Measurements from ENCODE around the gene EIPR1.

EIPR1 gene

DNA sequence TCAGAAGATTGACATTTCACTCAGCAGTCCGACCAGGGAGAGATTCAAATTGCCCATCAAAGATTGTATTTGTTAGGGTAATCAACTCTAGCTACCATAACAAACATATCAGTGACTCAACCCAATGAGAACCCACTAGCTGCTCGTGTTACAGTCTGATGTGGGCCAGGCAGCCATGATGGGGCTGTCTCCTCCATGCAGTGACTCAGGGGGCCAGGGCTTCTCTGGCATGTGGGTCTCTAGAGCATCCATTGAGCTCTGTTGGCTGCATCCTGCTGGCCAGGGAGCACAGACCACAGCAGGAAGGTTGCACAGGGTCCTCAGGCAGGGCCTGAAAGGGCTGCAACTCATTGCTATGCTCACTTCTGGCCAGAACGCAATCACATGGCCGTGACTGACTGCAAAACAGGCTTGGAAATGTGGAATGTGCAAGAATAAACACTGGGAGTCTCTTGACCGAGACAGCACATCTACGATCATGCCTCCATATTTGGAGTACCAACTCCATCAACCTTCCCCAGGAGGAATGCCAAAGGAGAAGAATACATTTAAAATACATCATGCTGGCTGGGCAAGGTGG, 216.8 kb downstream of the EIPR1 start:
- H3K4me1 ChIP-seq = no peaks in the 10 kb centered on the region
- DNase-seq = no peak
- TF ChIP-seq, protein P1, sequence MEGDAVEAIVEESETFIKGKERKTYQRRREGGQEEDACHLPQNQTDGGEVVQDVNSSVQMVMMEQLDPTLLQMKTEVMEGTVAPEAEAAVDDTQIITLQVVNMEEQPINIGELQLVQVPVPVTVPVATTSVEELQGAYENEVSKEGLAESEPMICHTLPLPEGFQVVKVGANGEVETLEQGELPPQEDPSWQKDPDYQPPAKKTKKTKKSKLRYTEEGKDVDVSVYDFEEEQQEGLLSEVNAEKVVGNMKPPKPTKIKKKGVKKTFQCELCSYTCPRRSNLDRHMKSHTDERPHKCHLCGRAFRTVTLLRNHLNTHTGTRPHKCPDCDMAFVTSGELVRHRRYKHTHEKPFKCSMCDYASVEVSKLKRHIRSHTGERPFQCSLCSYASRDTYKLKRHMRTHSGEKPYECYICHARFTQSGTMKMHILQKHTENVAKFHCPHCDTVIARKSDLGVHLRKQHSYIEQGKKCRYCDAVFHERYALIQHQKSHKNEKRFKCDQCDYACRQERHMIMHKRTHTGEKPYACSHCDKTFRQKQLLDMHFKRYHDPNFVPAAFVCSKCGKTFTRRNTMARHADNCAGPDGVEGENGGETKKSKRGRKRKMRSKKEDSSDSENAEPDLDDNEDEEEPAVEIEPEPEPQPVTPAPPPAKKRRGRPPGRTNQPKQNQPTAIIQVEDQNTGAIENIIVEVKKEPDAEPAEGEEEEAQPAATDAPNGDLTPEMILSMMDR (IDR thresholded peaks at IDR 0.05; ENCODE audit: low read depth, low read length) = no peak
- H3K36me3 ChIP-seq = no peaks in the 10 kb centered on the region
- H3K4me3 ChIP-seq (ENCODE audit: low read depth, low read length) = no peak overlapping the region
- H3K9me3 ChIP-seq = no peaks in the 10 kb centered on the region
- no peaks in the 10 kb centered on the region for H3K27me3 ChIP-seq

DNA sequence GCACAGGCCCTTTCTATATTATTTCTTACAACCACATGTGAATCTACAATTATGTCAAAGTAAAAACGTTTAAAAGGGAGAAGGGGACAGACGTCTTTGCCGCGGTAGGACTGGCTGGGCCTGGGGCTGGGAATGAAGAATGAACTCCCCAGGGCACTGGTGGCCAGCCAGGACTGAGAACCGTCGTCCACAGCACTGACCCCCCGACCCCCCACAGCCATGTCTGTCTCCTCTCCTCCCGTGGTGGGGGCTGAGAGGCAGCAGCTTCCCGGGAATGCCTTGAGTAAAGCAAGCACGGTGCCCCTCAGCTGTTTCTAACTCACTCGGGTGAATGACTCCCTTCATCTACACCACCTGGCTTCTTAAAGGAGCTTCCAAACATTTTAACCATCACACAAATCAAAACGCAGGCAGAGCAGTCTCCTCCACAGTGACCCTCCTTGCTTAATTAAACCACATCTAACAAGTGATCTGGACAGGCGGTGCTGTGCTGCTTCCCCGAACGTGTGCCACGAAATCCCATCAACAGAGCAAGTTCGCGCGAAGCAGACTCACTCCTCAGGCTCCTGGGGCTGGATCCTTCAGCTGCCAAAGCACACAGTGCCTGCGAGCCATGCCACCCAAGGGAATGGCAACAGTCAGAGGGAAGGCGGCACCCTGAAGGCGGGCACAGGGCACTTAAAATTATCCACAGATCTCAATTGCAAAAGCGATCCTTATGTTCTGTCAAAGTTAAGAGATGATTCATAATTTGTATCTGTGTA, 217.7 kb downstream of the EIPR1 start:
- Histone ChIP-seq H3K4me1 (no peaks in the 10 kb centered on the region), H3K9me3 (no peaks in the 10 kb centered on the region), H3K27me3 (no peaks in the 10 kb centered on the region), H3K4me3 (ENCODE audit: low read depth, low read length) (no peak overlapping the region), H3K36me3 (no peaks in the 10 kb centered on the region)
- DNase-seq = no peak
- TF ChIP-seq, protein P1 (IDR thresholded peaks at IDR 0.05; ENCODE audit: low read depth, low read length) = no peak

DNA sequence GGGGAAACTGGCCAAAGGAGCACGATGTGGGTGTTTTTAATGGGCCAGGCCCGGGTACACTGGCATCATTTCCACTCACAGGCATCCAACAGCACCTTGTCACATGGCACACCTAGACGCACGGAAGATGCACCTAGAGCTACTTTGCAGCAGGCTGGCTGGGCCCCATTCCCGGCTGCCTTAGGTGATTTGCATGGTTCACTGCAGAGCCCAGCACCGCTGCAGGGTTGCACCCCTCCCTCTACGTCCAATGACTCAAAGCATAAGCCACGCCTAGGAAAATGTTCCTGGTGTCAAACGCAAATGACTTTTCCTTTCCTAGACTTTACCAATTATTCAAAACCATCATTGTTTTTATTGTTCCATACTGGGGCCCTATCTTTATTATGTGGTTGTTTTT, 222.9 kb downstream of the EIPR1 start:
- Histone ChIP-seq H3K36me3 (no peaks in the 10 kb centered on the region; the same call in 1 of the 2 replicates), H3K4me1 (no peaks in the 10 kb centered on the region), H3K27me3 (no peaks in the 10 kb centered on the region), H3K4me3 (ENCODE audit: low read depth, low read length) (no peak overlapping the region), H3K9me3 (no peaks in the 10 kb centered on the region)
- no peak for DNase-seq
- TF ChIP-seq, protein P1 (IDR thresholded peaks at IDR 0.05; ENCODE audit: low read depth, low read length) = no peak

DNA sequence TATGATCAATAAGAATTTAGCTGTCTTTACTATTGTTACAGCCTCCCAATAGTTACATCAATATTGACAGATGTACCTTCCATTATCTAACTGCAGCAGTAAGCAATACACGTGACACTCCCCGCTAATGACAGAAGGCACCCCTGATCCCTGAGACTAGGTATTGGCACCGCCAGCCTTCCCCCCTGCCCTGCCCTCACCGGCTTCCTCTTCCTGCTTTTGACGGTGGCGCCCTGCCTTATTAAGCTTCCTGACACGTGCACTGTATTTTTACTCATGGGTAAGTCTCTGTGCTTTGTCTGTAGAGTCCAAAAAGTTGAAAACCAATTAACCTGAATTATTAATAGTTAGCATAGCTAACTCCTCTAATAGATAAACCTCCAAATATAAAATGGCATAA, 223.5 kb downstream of the EIPR1 start:
- TF ChIP-seq, protein P1 (IDR thresholded peaks at IDR 0.05; ENCODE audit: low read depth, low read length) = no peak
- no peak overlapping the region for H3K4me3 ChIP-seq (ENCODE audit: low read depth, low read length)
- H3K4me1 ChIP-seq = no peaks in the 10 kb centered on the region
- H3K27me3 ChIP-seq = no peaks in the 10 kb centered on the region
- no peaks in the 10 kb centered on the region for H3K9me3 ChIP-seq
- H3K36me3 ChIP-seq = no peaks in the 10 kb centered on the region; the same call in 1 of the 2 replicates
- no peak for DNase-seq

DNA sequence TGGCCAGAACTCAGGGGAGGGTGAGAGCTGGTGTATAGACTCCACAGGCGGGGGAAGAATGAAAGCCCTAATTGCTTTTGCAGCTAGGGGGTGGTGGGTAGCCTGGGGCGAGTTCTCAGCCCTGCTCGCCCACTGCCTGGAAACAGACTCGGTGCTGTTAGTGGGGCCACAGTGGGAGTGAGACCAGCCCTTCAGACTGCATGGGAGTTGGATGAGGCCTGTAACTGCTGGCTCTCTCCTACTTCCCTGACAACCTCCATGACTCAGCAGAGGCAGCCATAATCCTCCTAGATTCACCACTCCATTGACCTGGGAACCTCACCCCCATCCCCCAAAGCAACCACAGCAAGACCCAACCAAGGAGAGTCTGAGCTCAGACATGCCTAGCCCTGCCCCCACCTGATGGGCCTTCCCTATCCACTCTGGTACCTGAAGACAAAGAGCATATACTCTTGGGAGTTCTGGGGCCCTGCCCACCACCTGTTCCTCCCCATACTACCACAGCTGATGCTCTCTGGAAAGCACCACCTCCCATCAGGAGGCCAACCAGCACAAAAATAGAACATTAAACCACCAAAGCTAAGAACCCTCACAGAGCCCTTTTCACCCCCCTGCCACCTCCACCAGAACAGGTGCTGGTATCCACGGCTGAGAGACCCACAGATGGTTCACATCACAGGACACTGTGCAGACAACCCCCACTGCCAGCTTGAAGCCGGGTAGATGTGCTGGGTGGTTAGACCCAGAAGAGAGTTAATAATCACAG, 226.3 kb downstream of the EIPR1 start:
- Histone ChIP-seq H3K4me3 (ENCODE audit: low read depth, low read length) (no peak overlapping the region), H3K4me1 (no peaks in the 10 kb centered on the region), H3K27me3 (no peaks in the 10 kb centered on the region), H3K9me3 (no peaks in the 10 kb centered on the region), H3K36me3 (no peaks in the 10 kb centered on the region; the same call in 1 of the 2 replicates)
- no peak for DNase-seq
- TF ChIP-seq, protein P1 (IDR thresholded peaks at IDR 0.05; ENCODE audit: low read depth, low read length) = no peak
